ENCODE results near the gene DISP3. TPM values are rescaled to one million over a fixed set of nuclear protein-coding genes. Genes with fewer than 3 reads are reported as not detected.

DISP3 gene
- polyA plus RNA-seq, 1 of the 3 experiments (the other 2 are of a cell fraction), result 0.08 TPM

- POLR2A ChIA-PET, result no interaction called here
- Histone ChIP-seq H3K4me2 (no peak overlapping the region), H3K79me2 (ENCODE audit: insufficient read depth) (no peaks in the 10 kb centered on the region), H3K27ac (ENCODE audit: low read depth in 2 of 2, low read length in 1 of 2) (no peak overlapping the region), H3K9me3 (no peaks in the 10 kb centered on the region), H3K4me3 (ENCODE audit: low read depth in 2 of 2, low read length in 1 of 2) (no peak overlapping the region), H4K20me1 (ENCODE audit: insufficient read depth) (no peaks in the 10 kb centered on the region), H3K36me3 (replicated peaks in 1 of 2; ENCODE audit: control insufficient read depth in 1 of 2, insufficient read depth in 2 of 2, low read length in 1 of 2) (no peaks in the 10 kb centered on the region), H3K9ac (no peak overlapping the region), H3F3A (replicated peaks; ENCODE audit: insufficient read depth) (no peaks in the 10 kb centered on the region), H3K27me3 (ENCODE audit: insufficient read depth) (no peaks in the 10 kb centered on the region), H3K9me2 (no peaks in the 10 kb centered on the region), H3K4me1 (ENCODE audit: control insufficient read depth in 1 of 2, insufficient read depth in 2 of 2, low read depth in 1 of 2, low read length in 1 of 2) (peaks cover 0 to 17% of the 10 kb centered on the region in 2 experiments; a peak in 1 of 4 replicates), H2AFZ (ENCODE audit: low read depth) (no peak overlapping the region)
- TF ChIP-seq TEAD4 (IDR thresholded peaks at IDR 0.05; ENCODE audit: borderline replicate concordance, insufficient read depth) (no peak), RXRA (IDR thresholded peaks at IDR 0.05; ENCODE audit: borderline replicate concordance, low read depth) (no peak), RAD21 (IDR thresholded peaks at IDR 0.05; ENCODE audit: low read length) (no peak), MEF2A (IDR thresholded peaks at IDR 0.05; ENCODE audit: borderline replicate concordance, low read depth) (no peak), JUND (IDR thresholded peaks at IDR 0.05) (no peak), MXI1 (IDR thresholded peaks at IDR 0.05; ENCODE audit: low read depth, low read length) (no peak), FOXJ3 (CRISPR knock-in tag; IDR thresholded peaks at IDR 0.05) (no peak), ELF1 (IDR thresholded peaks at IDR 0.05) (no peak), SIN3A (IDR thresholded peaks at IDR 0.05; ENCODE audit: borderline replicate concordance, low read depth, low read length) (no peak), EZH2phosphoT487 (IDR thresholded peaks at IDR 0.05; ENCODE audit: borderline replicate concordance, low read depth) (no peak), REST (IDR thresholded peaks at IDR 0.05; ENCODE audit: low read depth, low read length) (no peak), USF2 (IDR thresholded peaks at IDR 0.05; ENCODE audit: borderline replicate concordance, low read depth, low read length) (no peak), USF1 (IDR thresholded peaks at IDR 0.05; ENCODE audit: borderline replicate concordance, low read depth) (no peak), NFIC (IDR thresholded peaks at IDR 0.05; ENCODE audit: borderline replicate concordance) (no peak), RCOR1 (IDR thresholded peaks at IDR 0.05; ENCODE audit: low read length) (no peak)
- CTCF ChIA-PET, result interaction anchor here (2.2 kb wide), 1 partner anchor 19 kb away, joined by 7 read pairs; no protein-coding TSS in a partner anchor
- no peak for DNase-seq
- 53% methylated on average over 16 of the region's 16 CpGs for WGBS (ENCODE audit: low lambda C conversion rate)
Observed at GRCh38 chr1:11518016-11518701, 39.2 kb downstream of the DISP3 start.
